NB4 (cell line): ENCODE measurements around the gene CPLX1.
A peak's percentile ranks its signal among the peaks of the same experiment; 100 is the strongest.

Experiments
- DNase-seq: peaks from one replicate; pipeline ENCODE4 v3.0.0; 2010; ENCODE audit warnings: low read depth
- H3K4me3 ChIP-seq: one replicate; pipeline ENCODE4 v1.5.1; 2011; ENCODE audit warnings: mild to moderate bottlenecking, low read depth, low read length, moderate library complexity
- CTCF ChIP-seq: IDR thresholded peaks from one replicate; pipeline ENCODE4 v1.5.1; 2012; ENCODE audit warnings: low read depth, low read length
- MYC ChIP-seq: IDR thresholded peaks from 2 replicates; pipeline ENCODE4 v1.6.1; 2011; ENCODE audit warnings: low read depth, low read length
- POLR2A ChIP-seq: IDR thresholded peaks from 2 replicates; pipeline ENCODE4 v1.6.1; 2011; ENCODE audit warnings: mild to moderate bottlenecking; ENCODE audit not compliant: insufficient read length; ENCODE audit errors: extremely low read depth
- TF ChIP-seq, protein P1 (sequence below): IDR thresholded peaks from 2 replicates; pipeline ENCODE4 v1.6.1; 2011; ENCODE audit warnings: low read depth, low read length

The CPLX1 gene

GRCh38 chr4:833156-833555 is 7.2 kb upstream of the CPLX1 start:
- H3K4me3 ChIP-seq, result no peak overlapping the region
- peak; percentile 83 for DNase-seq
- TF ChIP-seq MYC (no peak), POLR2A (no peak)
- TF ChIP-seq, protein P1, sequence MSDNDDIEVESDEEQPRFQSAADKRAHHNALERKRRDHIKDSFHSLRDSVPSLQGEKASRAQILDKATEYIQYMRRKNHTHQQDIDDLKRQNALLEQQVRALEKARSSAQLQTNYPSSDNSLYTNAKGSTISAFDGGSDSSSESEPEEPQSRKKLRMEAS, result peak; percentile 48

GRCh38 chr4:832536-832935 is 6.6 kb upstream of the CPLX1 start:
- DNase-seq, result no peak
- no peak overlapping the region for H3K4me3 ChIP-seq
- TF ChIP-seq, protein P1, result no peak
- no peak for TF ChIP-seq CTCF
- TF ChIP-seq MYC, result no peak
- TF ChIP-seq POLR2A, result no peak

GRCh38 chr4:832108-832507 is 6.2 kb upstream of the CPLX1 start:
- no peak for DNase-seq
- no peak overlapping the region for H3K4me3 ChIP-seq
- TF ChIP-seq MYC, result no peak
- no peak for TF ChIP-seq POLR2A
- TF ChIP-seq, protein P1, result no peak
- TF ChIP-seq CTCF, result no peak

- H3K4me3 ChIP-seq, result no peak overlapping the region
- TF ChIP-seq, protein P1, result no peak
- TF ChIP-seq MYC (no peak), POLR2A (no peak), CTCF (no peak)
- no peak for DNase-seq
Measured at GRCh38 chr4:831483-831805, 5.5 kb upstream of the CPLX1 start.

DNA sequence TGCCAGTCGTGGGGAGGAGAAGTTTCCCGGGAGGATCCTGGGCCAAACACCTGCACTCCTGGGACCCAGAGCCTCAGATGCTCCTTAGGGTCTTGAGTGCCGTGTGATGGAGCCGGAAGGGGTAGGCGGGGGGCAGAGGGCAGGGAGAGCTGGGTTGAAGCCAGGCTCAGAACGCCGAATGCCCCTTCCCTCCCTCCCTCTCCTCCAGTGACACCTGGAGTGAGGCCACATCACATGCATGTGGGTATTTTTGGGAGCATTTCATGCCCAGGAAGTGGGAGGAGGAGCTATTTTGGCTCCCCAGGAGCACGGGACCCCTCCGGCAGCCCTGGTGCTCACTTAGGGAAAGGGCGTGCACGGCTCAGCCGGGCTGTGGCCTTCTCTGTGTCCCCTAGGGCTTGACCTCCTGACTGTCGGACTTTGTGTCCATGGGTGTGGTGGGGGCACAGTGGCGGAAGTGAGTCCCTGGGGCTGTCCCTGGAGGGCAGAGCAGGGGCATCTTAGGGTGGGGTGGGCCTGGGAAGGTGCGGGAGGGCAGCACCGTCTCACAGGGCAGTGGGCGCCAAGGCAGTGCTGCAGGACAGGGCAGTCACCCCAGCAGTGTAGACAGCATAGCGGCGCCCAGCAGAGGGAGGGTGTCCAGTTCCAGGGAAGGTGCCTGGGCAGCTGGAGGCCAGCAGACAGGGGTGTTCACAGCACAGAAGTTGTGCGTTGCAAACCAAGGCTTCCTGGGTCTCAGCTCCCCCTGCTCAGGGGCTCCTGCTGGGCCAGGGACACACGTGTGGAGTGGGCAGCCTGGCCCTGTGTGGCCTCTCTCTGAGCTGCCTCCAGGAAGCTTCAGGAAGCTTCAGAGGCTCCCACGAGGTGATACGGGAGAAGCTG is 4.9 kb upstream of the CPLX1 start:
- no peak overlapping the region for H3K4me3 ChIP-seq
- TF ChIP-seq CTCF, result no peak
- no peak for TF ChIP-seq MYC
- no peak for TF ChIP-seq POLR2A
- TF ChIP-seq, protein P1, result no peak
- no peak for DNase-seq

DNA sequence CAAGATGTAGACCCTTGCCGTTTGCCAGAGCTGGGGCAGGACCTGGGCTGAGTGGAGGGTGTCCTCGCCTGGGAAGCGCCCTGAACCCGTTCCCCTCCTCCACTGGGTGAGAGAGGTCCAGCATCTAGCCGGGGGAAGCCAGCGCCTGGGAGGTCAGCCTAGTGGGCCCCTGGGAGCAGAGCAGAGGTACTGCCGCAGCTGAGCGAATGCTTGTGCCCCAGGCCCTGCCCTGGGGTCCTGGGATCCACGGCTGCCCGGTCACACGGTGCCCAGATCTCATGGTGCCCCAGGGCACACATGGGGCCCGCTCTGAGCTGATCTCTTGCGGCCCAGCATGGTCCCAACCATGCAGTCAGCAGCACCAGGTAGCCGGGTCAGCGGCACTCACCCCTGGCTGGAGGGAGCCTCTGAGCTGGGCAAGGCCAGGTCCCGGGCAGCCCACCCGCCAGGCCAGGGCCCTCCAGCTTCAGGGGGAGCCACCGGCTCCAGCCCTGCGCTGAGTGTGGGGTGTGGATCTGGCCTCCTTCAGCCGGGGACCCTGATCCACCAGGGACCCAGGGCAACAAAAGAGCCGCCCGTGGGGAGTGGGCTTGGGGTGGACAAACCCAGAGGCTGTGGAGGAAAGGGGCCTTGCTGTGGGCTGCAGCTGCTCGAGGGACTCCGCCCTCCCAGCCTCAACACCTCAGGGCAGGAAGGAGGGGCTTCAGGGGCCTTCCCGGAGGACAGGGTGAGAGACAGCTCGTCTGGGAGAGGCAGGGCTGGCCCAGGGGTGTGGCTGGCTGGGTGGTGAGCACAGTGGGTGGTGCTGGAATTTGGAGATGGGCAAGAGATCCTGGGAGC is 4.1 kb upstream of the CPLX1 start:
- no peak for DNase-seq
- H3K4me3 ChIP-seq, result no peak overlapping the region
- TF ChIP-seq, protein P1, result no peak
- TF ChIP-seq MYC (no peak), POLR2A (no peak), CTCF (no peak)
